Measurements from ENCODE around the gene CNOT2.

DNA sequence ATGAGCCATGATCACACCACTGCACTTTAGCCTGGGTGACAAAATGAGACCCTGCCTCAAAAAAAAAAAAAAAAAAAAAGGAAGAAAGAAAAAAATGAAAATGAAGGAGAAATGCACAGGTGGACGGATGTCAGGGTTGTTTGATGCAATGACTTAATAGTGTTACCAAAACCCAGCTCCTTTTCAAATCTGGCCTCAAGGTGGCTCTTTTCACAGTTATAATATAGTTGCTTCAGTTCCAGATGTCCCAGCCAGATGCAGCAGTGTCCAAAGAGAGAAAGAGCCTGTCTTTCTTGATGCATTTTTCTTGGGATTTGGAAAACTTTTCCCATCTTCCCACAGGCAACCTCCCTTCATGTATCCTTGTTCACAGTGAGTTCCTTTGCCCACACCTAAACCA, 159.4 kb downstream of the CNOT2 start:
- TF ChIP-seq CTCF (IDR thresholded peaks at IDR 0.05; ENCODE audit: insufficient read depth, low read length, poor library complexity, severe bottlenecking) (no peak), EZH2phosphoT487 (conservative IDR thresholded peaks at IDR 0.05; ENCODE audit: low read length) (no peak)

Measured in SU-DHL-6 (cell line).